ENCODE data around the gene RALGAPB. TPM values are rescaled to one million over a fixed set of nuclear protein-coding genes. Genes with fewer than 3 reads are reported as not detected.

Gene RALGAPB
- total and polyA plus RNA-seq, 7 donors = 7.5 to 27.3 (median 18.6) TPM

- intact Hi-C loops (cut with DNase I) = no loop called here
- WGBS, 3 donors = 75 to 83% (median 80%) methylated on average over 7 of the region's 7 CpGs
- TF ChIP-seq CTCF (IDR thresholded peaks at IDR 0.05) = no peak
- no peaks in the 10 kb centered on the region for H3K27me3 ChIP-seq (ENCODE audit: insufficient read depth in 3 of 3, low read length in 2 of 3)
- no peak for ATAC-seq
- H3K9me3 ChIP-seq = no peaks in the 10 kb centered on the region
- DNase-seq = no peak
- peaks cover 14% of the 10 kb centered on the region for H3K4me1 ChIP-seq
- peaks cover 0 to 25% of the 10 kb centered on the region in 2 donors for H3K36me3 ChIP-seq (ENCODE audit: insufficient read depth in 1 of 2, low read depth in 1 of 2)
- peak overlapping the region; percentile 3 for H3K27ac ChIP-seq
- H3K4me3 ChIP-seq = no peak overlapping the region
Observed at GRCh38 chr20:38450412-38450975, 22.1 kb upstream of the RALGAPB start.

GRCh38 chr20:38452880-38453624 is 19.6 kb upstream of the RALGAPB start:
- no peak overlapping the region for H3K4me3 ChIP-seq
- peaks cover 0 to 25% of the 10 kb centered on the region in 2 donors for H3K36me3 ChIP-seq (ENCODE audit: insufficient read depth in 1 of 2, low read depth in 1 of 2)
- DNase-seq = no peak
- no peaks in the 10 kb centered on the region for H3K27me3 ChIP-seq (ENCODE audit: insufficient read depth in 3 of 3, low read length in 2 of 3)
- 84 to 88% (median 86%) methylated on average over 15 to 18 of the region's 19 CpGs for WGBS, 3 donors
- no peaks in the 10 kb centered on the region for H3K9me3 ChIP-seq
- H3K4me1 ChIP-seq = no peaks in the 10 kb centered on the region
- intact Hi-C loops (cut with DNase I) = no loop called here
- TF ChIP-seq CTCF (IDR thresholded peaks at IDR 0.05) = no peak
- no peak for ATAC-seq
- H3K27ac ChIP-seq = peak overlapping the region; percentile 41

GRCh38 chr20:38453941-38454340 is 18.7 kb upstream of the RALGAPB start:
- Histone ChIP-seq H3K27ac (no peak overlapping the region), H3K36me3 (ENCODE audit: insufficient read depth in 1 of 2, low read depth in 1 of 2) (peaks cover 0 to 17% of the 10 kb centered on the region in 2 donors), H3K9me3 (no peaks in the 10 kb centered on the region), H3K4me1 (no peaks in the 10 kb centered on the region), H3K27me3 (ENCODE audit: insufficient read depth in 3 of 3, low read length in 2 of 3) (no peaks in the 10 kb centered on the region), H3K4me3 (no peak overlapping the region)
- ATAC-seq (no peak), DNase-seq (no peak)
- intact Hi-C loops (cut with DNase I) = no loop called here
- WGBS, 3 donors = 93 to 97% (median 94%) methylated on average over 2 of the region's 2 CpGs
- no peak for TF ChIP-seq CTCF (IDR thresholded peaks at IDR 0.05)

GRCh38 chr20:38454556-38455473 is 17.8 kb upstream of the RALGAPB start:
- no peak overlapping the region for H3K27ac ChIP-seq
- H3K9me3 ChIP-seq = no peaks in the 10 kb centered on the region
- peaks cover 0 to 11% of the 10 kb centered on the region in 2 donors for H3K36me3 ChIP-seq (ENCODE audit: insufficient read depth in 1 of 2, low read depth in 1 of 2)
- H3K4me3 ChIP-seq = no peak overlapping the region
- DNase-seq = no peak
- H3K27me3 ChIP-seq (ENCODE audit: insufficient read depth in 3 of 3, low read length in 2 of 3) = no peaks in the 10 kb centered on the region
- 91 to 92% (median 91%) methylated on average over 13 of the region's 13 CpGs for WGBS, 3 donors
- H3K4me1 ChIP-seq = no peaks in the 10 kb centered on the region
- ATAC-seq = no peak
- TF ChIP-seq CTCF (IDR thresholded peaks at IDR 0.05) = no peak
- intact Hi-C loops (cut with DNase I) = no loop called here

Data from psoas muscle (tissue), 8 donors.